Measurements from ENCODE around the gene GMPS. TPM values are rescaled to one million over a fixed set of nuclear protein-coding genes. Genes with fewer than 3 reads are reported as not detected.

Gene GMPS
- total RNA-seq, 4 donors from 2014 or later: 26.8 to 48.8 (median 29.9) TPM

DNA sequence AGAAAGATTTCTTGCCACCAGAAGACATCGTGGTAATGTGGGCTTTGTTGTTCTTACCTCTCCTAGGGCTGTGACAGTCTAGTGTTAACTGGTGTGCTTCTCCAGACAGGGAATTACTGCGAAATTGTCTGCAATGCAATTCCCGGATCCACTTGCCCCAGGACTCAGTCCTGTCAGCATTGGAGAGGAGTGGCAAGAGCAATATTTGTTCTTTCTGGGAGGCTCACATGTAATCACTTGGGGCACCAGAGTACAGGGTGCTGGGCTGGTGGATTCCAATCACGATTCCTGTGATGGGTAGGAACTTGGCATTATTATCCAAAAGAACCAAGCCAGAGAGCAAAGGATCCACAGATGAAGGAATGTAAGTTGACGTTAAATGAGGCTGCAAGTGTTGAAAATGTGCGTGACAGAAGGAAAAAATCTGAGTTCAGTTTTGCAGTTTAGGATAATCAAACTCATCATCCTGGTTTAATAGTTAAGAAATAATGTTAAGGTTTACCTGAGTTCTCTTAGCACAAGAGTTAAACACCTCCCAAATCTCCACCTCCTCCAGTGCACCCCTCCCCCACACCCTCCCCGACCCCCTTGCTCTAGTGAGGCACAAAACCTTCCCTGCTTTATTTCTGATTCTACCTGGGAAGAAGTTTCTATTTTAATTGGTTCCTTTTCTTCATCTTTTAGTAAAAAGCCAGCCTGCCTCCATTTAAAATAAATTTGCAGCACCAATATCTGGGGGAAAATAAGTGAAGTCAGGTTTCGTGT, 79.2 kb downstream of the GMPS start:
- no peak overlapping the region for H3K27ac ChIP-seq
- no peak for ATAC-seq
- H3K9me3 ChIP-seq: no peaks in the 10 kb centered on the region
- no peaks in the 10 kb centered on the region for H3K27me3 ChIP-seq
- TF ChIP-seq POLR2A (IDR thresholded peaks at IDR 0.05): no peak
- no peak for TF ChIP-seq POLR2AphosphoS5 (IDR thresholded peaks at IDR 0.05)
- TF ChIP-seq EP300 (IDR thresholded peaks at IDR 0.05): no peak
- TF ChIP-seq, protein P1, sequence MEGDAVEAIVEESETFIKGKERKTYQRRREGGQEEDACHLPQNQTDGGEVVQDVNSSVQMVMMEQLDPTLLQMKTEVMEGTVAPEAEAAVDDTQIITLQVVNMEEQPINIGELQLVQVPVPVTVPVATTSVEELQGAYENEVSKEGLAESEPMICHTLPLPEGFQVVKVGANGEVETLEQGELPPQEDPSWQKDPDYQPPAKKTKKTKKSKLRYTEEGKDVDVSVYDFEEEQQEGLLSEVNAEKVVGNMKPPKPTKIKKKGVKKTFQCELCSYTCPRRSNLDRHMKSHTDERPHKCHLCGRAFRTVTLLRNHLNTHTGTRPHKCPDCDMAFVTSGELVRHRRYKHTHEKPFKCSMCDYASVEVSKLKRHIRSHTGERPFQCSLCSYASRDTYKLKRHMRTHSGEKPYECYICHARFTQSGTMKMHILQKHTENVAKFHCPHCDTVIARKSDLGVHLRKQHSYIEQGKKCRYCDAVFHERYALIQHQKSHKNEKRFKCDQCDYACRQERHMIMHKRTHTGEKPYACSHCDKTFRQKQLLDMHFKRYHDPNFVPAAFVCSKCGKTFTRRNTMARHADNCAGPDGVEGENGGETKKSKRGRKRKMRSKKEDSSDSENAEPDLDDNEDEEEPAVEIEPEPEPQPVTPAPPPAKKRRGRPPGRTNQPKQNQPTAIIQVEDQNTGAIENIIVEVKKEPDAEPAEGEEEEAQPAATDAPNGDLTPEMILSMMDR (IDR thresholded peaks at IDR 0.05): no peak
- no peak overlapping the region for H3K4me3 ChIP-seq
- 72 to 82% methylated on average over 6 to 8 of the region's 8 CpGs for WGBS, 2 donors (ENCODE audit: low coverage in 1 of 2)
- no peaks in the 10 kb centered on the region for H3K36me3 ChIP-seq
- H3K4me1 ChIP-seq: no peaks in the 10 kb centered on the region

DNA sequence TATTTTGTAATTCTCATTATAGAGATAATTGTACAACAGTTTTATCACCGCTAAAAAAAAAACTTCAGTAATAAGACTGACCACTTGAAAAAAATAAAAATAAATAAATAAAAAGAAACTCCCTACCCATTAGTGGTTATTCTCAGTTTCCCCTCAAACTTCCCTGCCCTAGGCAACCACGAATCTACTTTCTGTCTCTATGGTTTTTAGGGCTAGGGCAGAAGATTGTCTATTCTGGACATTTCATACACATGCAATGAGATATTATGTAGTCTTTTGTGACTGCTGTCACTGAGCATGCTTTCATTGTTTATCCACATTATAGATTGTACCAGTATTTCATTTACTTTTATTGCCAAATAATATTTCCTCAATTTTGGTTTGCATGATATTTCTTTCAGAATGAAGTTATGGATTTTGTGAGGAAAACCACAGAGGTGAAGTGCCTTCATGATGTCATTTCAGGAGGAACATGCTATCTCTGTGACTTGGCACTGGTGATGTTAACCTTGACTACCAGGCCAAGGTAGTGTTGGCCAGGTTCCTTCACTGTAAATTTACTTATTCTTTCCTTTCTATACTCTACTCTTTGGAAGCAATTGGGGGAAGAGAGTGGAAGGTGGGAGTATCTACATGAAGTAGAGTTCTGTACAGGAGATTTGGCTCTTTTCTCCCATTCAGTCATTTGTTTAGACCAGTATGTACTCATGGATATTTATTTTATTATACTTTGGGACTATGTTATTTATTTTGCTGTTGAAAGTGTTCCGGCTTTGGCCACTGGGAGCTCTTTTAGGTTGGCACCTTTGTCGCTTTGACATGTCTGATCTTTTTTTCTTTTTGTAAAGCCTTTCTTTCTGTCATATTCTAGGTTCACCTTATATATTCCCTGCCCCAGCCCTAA, 86.3 kb downstream of the GMPS start:
- Histone ChIP-seq H3K9me3 (no peaks in the 10 kb centered on the region), H3K4me3 (no peak overlapping the region), H3K27ac (no peak overlapping the region), H3K27me3 (no peaks in the 10 kb centered on the region), H3K4me1 (no peaks in the 10 kb centered on the region), H3K36me3 (no peaks in the 10 kb centered on the region)
- WGBS, 2 donors (ENCODE audit: low coverage in 1 of 2): 83 to 88% methylated on average over 3 to 4 of the region's 4 CpGs
- no peak for ATAC-seq
- TF ChIP-seq, protein P1 (IDR thresholded peaks at IDR 0.05): no peak
- TF ChIP-seq POLR2AphosphoS5 (IDR thresholded peaks at IDR 0.05): no peak
- no peak for TF ChIP-seq POLR2A (IDR thresholded peaks at IDR 0.05)
- TF ChIP-seq EP300 (IDR thresholded peaks at IDR 0.05): no peak

DNA sequence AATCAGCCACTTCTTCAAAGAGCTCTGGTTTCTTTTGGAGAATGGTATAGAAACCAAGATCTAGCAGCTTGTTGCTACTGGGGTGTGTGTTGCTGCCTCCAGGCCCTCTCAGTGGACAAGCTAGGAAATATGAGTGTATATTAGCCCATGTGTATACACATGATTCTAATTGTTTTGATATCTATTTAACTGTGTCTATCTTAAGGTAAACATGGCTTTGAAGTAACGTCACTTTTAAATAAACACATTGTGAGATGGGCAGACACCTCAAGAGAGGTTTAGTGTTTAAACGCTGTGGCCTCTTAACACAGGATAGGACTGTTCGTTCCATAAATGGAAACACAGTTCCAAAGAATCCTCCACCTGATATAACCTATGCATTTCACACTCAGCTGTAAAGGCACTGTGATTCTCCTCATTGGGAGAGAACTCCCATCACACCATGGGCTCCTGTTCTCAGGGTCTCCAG, 87.0 kb downstream of the GMPS start:
- Histone ChIP-seq H3K27me3 (no peaks in the 10 kb centered on the region), H3K4me3 (no peak overlapping the region), H3K9me3 (no peaks in the 10 kb centered on the region), H3K4me1 (no peaks in the 10 kb centered on the region), H3K27ac (no peak overlapping the region), H3K36me3 (no peaks in the 10 kb centered on the region)
- TF ChIP-seq, protein P1 (IDR thresholded peaks at IDR 0.05): no peak
- no peak for TF ChIP-seq EP300 (IDR thresholded peaks at IDR 0.05)
- TF ChIP-seq POLR2AphosphoS5 (IDR thresholded peaks at IDR 0.05): no peak
- no peak for TF ChIP-seq POLR2A (IDR thresholded peaks at IDR 0.05)
- 53 to 57% methylated on average over 2 to 3 of the region's 3 CpGs for WGBS, 2 donors (ENCODE audit: low coverage in 1 of 2)
- no peak for ATAC-seq

DNA sequence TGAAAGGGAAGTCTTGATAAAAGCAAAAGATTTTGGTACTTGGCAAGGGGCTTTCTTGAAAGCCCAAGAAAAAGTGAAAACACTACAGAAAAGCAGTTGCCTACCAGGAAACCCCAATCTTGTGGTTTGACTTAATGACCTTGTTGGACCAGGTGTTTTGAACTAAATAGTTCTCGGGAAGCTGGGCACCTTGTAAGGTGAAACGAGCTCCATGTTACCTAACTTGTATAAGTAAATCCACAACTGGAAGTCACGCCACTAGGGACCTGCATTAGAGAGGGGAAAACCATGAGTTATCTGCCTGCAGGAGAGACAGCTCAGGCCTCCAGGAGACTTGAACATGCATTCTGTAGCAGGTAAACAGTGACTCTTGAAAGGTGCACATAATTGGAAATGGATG, 88.2 kb downstream of the GMPS start:
- Histone ChIP-seq H3K36me3 (no peaks in the 10 kb centered on the region), H3K4me3 (no peak overlapping the region), H3K27ac (no peak overlapping the region), H3K9me3 (no peaks in the 10 kb centered on the region), H3K4me1 (no peaks in the 10 kb centered on the region), H3K27me3 (no peaks in the 10 kb centered on the region)
- TF ChIP-seq, protein P1 (IDR thresholded peaks at IDR 0.05): no peak
- TF ChIP-seq POLR2AphosphoS5 (IDR thresholded peaks at IDR 0.05) (no peak), EP300 (IDR thresholded peaks at IDR 0.05) (no peak), POLR2A (IDR thresholded peaks at IDR 0.05) (no peak)
- ATAC-seq: no peak
- 83 to 95% methylated on average over 3 of the region's 3 CpGs for WGBS, 2 donors (ENCODE audit: low coverage in 1 of 2)

All from gastroesophageal sphincter (tissue), 4 donors.